A673 (cell line): ENCODE measurements around the gene DNAH2. TPM values are rescaled to one million over a fixed set of nuclear protein-coding genes. Genes with fewer than 3 reads are reported as not detected.

Source experiments
- BruUV-seq: library from RNA; stranded (reverse); fragments of 400-500 nt; replicated peaks from 2 replicates; lab custom pipeline; 2021; lab: Mats Ljungman, UMichigan
- CTCF ChIA-PET: fragments of 300-600 bp; sonication (Branson Sonifier 250); formaldehyde crosslinking; loops from one replicate; lab custom pipeline; 2022; ENCODE audit warnings: antibody characterized with exemption; lab: Charles Lee
- POLR2A ChIA-PET: fragments of 300-600 bp; sonication (Branson Sonifier 250); formaldehyde crosslinking; loops from one replicate; lab custom pipeline; 2022; ENCODE audit warnings: antibody characterized with exemption; ENCODE audit not compliant: low non-redundant PET; lab: Charles Lee
- DNase-seq: peaks from one replicate; pipeline ENCODE4 v3.0.0-alpha.2; 2015; ENCODE audit warnings: low spot score
- H3K27ac ChIP-seq: fragments of 200-600 bp; sonication (generic); 2 replicates; pipeline ENCODE4 v1.5.1; 2016; ENCODE audit warnings: mixed run types, low read depth, mild to moderate bottlenecking, mixed read lengths, antibody characterized with exemption, low read length; ENCODE audit not compliant: poor library complexity, severe bottlenecking
- H3K27me3 ChIP-seq: fragments of 200-600 bp; sonication (generic); replicated peaks from 2 replicates; pipeline ENCODE4 v1.6.1; 2017; ENCODE audit warnings: mixed run types, low read depth, mild to moderate bottlenecking, mixed read lengths, antibody characterized with exemption, low read length; ENCODE audit not compliant: insufficient read depth, poor library complexity
- H3K36me3 ChIP-seq: fragments of 200-600 bp; sonication (generic); 2 replicates; pipeline ENCODE4 v1.6.1; 2016; ENCODE audit warnings: mixed run types, mild to moderate bottlenecking, mixed read lengths, antibody characterized with exemption, low read length; ENCODE audit not compliant: insufficient read depth, poor library complexity, severe bottlenecking
- H3K4me1 ChIP-seq: fragments of 200-600 bp; sonication (generic); 2 replicates; pipeline ENCODE4 v1.6.1; 2017; ENCODE audit warnings: mixed run types, mild to moderate bottlenecking, mixed read lengths, antibody characterized with exemption, low read length; ENCODE audit not compliant: insufficient read depth, poor library complexity, severe bottlenecking
- H3K4me3 ChIP-seq: fragments of 200-600 bp; sonication (generic); 2 replicates; pipeline ENCODE4 v1.5.1; 2016; ENCODE audit warnings: low read depth, mixed run types, mild to moderate bottlenecking, mixed read lengths, low read length; ENCODE audit not compliant: poor library complexity, severe bottlenecking
- H3K9me3 ChIP-seq: fragments of 200-600 bp; sonication (generic); 2 replicates; pipeline ENCODE4 v1.6.1; 2016; ENCODE audit warnings: mixed run types, low read depth, mild to moderate bottlenecking, mixed read lengths, antibody characterized with exemption, low read length; ENCODE audit not compliant: poor library complexity, severe bottlenecking
- EZH2 ChIP-seq: fragments of 200-600 bp; sonication (generic); IDR thresholded peaks from 2 replicates; pipeline ENCODE4 v1.6.1; 2017; ENCODE audit warnings: borderline replicate concordance, low read depth, mild to moderate bottlenecking, mixed read lengths, antibody characterized with exemption, low read length; ENCODE audit not compliant: poor library complexity, severe bottlenecking
- intact Hi-C: fragments of 100-400 bp; cut with micrococcal nuclease; formaldehyde crosslinking; loops from one replicate; pipeline ENCODE4 v1.10.0; 2022; ENCODE audit not compliant: unreplicated experiment
- total RNA-seq: library from RNA; stranded (reverse); gene quantifications from 2 replicates; pipeline ENCODE4 v1.2.3, GENCODE V29; 2021
- TF ChIP-seq, protein P1 (sequence below): fragments of 300-800, 200-600 bp; sonication (generic); conservative IDR thresholded peaks from 2 replicates; pipeline ENCODE4 v1.5.1; 2017; ENCODE audit warnings: low read depth, mild to moderate bottlenecking, antibody characterized with exemption, low read length, moderate library complexity, mixed read lengths

DNAH2 gene
- total RNA-seq, 1 experiment from 2014 or later: 0.15 TPM

DNA sequence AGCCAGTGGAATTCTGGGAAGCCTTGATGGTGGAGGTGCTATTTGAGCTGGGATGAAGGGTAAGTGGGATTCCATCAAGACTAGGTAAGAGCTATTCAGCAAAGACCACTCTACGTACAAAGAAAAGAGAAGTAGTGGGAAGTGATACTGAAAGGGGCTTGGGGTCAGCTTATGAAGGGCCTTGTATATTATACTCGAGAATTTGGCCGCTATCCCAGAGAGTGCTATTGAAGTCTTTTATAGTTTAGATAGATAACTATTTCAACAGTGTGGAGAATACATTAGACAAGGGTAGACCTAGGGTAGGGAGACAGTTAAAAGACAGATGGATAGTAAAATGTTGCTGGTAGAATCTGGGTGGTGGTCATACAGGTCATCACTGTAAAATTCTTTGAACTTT, 10.3 kb downstream of the DNAH2 start:
- Histone ChIP-seq H3K4me1 (no peaks in the 10 kb centered on the region), H3K27ac (no peak overlapping the region), H3K36me3 (no peaks in the 10 kb centered on the region), H3K9me3 (no peaks in the 10 kb centered on the region), H3K27me3 (no peaks in the 10 kb centered on the region), H3K4me3 (no peak overlapping the region)
- no TSS peak for BruUV-seq
- TF ChIP-seq EZH2: no peak
- TF ChIP-seq, protein P1, sequence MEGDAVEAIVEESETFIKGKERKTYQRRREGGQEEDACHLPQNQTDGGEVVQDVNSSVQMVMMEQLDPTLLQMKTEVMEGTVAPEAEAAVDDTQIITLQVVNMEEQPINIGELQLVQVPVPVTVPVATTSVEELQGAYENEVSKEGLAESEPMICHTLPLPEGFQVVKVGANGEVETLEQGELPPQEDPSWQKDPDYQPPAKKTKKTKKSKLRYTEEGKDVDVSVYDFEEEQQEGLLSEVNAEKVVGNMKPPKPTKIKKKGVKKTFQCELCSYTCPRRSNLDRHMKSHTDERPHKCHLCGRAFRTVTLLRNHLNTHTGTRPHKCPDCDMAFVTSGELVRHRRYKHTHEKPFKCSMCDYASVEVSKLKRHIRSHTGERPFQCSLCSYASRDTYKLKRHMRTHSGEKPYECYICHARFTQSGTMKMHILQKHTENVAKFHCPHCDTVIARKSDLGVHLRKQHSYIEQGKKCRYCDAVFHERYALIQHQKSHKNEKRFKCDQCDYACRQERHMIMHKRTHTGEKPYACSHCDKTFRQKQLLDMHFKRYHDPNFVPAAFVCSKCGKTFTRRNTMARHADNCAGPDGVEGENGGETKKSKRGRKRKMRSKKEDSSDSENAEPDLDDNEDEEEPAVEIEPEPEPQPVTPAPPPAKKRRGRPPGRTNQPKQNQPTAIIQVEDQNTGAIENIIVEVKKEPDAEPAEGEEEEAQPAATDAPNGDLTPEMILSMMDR: no peak
- intact Hi-C loops: no loop called here
- DNase-seq: no peak
- CTCF ChIA-PET: interaction anchor here (0.6 to 0.7 kb wide), 2 partner anchors 10 to 167 kb away, joined by 3 to 5 read pairs; partner anchors contain the start of gene DNAH2
- POLR2A ChIA-PET: no interaction called here

DNA sequence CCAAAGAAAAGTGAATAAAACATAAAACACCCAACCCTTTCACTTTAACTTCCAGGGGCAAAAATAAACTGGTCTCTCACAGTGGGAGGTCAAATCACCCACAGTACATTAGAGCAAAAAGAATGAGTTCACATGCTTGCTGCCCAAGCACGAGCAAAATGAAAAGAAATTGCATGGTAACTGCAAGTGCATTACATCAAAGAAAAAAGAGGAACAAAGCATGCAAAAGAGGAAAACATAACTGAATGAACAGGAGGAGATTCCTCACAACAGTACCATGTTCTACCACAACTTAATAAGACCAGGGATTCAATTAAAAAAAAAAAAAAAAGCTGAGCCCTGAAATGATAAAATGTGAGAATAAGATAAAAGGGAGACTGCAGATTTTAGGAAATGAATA, 12.3 kb downstream of the DNAH2 start:
- DNase-seq: no peak
- CTCF ChIA-PET: no interaction called here
- no peaks in the 10 kb centered on the region for H3K4me1 ChIP-seq
- H3K4me3 ChIP-seq: no peak overlapping the region
- POLR2A ChIA-PET: interaction anchor here (0.5 kb wide), 1 partner anchor 96 kb away, joined by 5 read pairs; no protein-coding TSS in a partner anchor
- H3K36me3 ChIP-seq: no peaks in the 10 kb centered on the region
- H3K27ac ChIP-seq: no peak overlapping the region
- no peaks in the 10 kb centered on the region for H3K27me3 ChIP-seq
- H3K9me3 ChIP-seq: no peaks in the 10 kb centered on the region
- no TSS peak for BruUV-seq
- TF ChIP-seq EZH2: no peak
- TF ChIP-seq, protein P1: no peak
- intact Hi-C loops: no loop called here

DNA sequence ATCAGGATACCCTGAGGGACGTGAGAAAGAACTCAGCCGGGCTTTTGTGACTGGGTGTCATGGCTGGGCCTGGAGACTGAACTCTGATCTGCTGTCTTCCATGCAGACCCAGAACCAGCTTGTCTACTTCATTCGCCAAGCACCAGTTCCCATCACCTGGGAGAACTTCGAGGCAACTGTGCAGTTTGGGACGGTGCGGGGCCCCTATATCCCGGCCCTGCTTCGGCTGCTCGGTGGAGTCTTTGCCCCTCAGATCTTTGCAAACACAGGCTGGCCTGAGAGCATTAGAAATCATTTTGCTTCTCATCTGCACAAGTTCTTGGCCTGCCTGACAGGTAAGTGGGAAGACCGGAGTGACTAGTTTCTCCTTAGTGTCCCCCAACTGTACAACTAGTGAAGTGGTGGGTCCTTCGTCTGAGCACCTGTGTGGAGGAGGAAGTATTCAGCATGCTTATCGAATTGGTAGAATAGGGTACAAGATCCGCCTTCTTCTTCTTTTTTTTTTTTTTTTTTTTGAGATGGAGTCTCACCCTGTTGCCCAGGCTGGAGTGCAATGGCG, 15.5 kb downstream of the DNAH2 start:
- Histone ChIP-seq H3K27me3 (no peaks in the 10 kb centered on the region), H3K36me3 (no peaks in the 10 kb centered on the region), H3K27ac (no peak overlapping the region), H3K9me3 (no peaks in the 10 kb centered on the region), H3K4me3 (no peak overlapping the region), H3K4me1 (no peaks in the 10 kb centered on the region)
- DNase-seq: no peak
- intact Hi-C loops: no loop called here
- ChIA-PET CTCF (no interaction called here), POLR2A (interaction anchor here (0.5 kb wide), 1 partner anchor 192 kb away, joined by 3 read pairs; no protein-coding TSS in a partner anchor)
- BruUV-seq: no TSS peak
- TF ChIP-seq EZH2: no peak

DNA sequence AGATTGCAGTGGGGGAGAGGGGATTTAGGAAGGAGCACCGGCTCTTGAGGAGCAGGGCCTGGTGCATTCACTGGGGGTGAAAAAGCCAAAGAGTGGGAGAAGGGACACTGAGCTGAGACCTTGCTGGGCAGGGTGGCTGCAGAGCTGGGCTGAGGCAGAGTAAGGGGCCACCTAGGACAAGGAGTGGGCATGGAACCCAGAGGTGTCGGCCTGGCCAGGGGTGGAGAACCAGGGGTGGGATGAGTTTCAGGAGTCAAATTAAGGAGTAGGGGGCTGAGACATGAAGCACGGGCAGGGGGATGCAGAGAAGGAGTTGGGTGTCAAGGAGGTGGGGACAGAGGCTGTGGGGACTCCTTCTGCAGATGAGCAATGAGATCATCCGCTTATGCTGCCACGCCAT, 20.1 kb downstream of the DNAH2 start:
- H3K27me3 ChIP-seq: peaks cover 8% of the 10 kb centered on the region
- no peak overlapping the region for H3K27ac ChIP-seq
- POLR2A ChIA-PET: no interaction called here
- DNase-seq: no peak
- no peak overlapping the region for H3K4me3 ChIP-seq
- H3K9me3 ChIP-seq: no peaks in the 10 kb centered on the region
- H3K4me1 ChIP-seq: peaks cover 3% of the 10 kb centered on the region
- intact Hi-C loops: no loop called here
- BruUV-seq: no TSS peak
- CTCF ChIA-PET: no interaction called here
- H3K36me3 ChIP-seq: no peaks in the 10 kb centered on the region
- TF ChIP-seq, protein P1: no peak
- no peak for TF ChIP-seq EZH2
